Gastrocnemius medialis (tissue), 4 donors: ENCODE data around the gene SMARCAL1.

Source experiments
- CTCF ChIP-seq, 5 experiments: fragments of 450-650 bp in 3 of 5; fragments of 200-600 bp in 2 of 5; sonication (generic) in 2 of 5; IDR thresholded peaks in 4 of 5; conservative IDR thresholded peaks in 1 of 5; 1 replicate in 4 of 5; 2 replicates in 1 of 5; pipeline ENCODE4 v1.5.1; 2016 to 2019; ENCODE audit warnings: antibody characterized with exemption in 5 of 5, mild to moderate bottlenecking in 3 of 5, moderate library complexity in 3 of 5
- POLR2A ChIP-seq, 2 donors: fragments of 450-650 bp; IDR thresholded peaks; one replicate each; pipeline ENCODE4 v1.6.1; 2017; ENCODE audit warnings: antibody characterized with exemption in 2 of 2, mild to moderate bottlenecking in 2 of 2, moderate library complexity in 2 of 2

GRCh38 chr2:216485745-216486144, 73.5 kb downstream of the SMARCAL1 start:
- TF ChIP-seq CTCF (IDR thresholded peaks at IDR 0.05 in 4 of 5, conservative IDR thresholded peaks at IDR 0.05 in 1 of 5) = no peak
- TF ChIP-seq POLR2A (IDR thresholded peaks at IDR 0.05) = no peak
